AML-193 (cell line): ENCODE data around the gene ICAM4.
A peak's percentile ranks its signal among the peaks of the same experiment; 100 is the strongest.
"Not testable (repeated sequence)": the region's sequence is repeated elsewhere in the genome, so short reads cannot be mapped to it uniquely, and the experiment has no call there.

Source experiments
- DNase-seq, 2 experiments: peaks; one replicate each; lab custom pipeline; 2025; lab: John Stamatoyannopoulos, UW

Gene ICAM4

DNA sequence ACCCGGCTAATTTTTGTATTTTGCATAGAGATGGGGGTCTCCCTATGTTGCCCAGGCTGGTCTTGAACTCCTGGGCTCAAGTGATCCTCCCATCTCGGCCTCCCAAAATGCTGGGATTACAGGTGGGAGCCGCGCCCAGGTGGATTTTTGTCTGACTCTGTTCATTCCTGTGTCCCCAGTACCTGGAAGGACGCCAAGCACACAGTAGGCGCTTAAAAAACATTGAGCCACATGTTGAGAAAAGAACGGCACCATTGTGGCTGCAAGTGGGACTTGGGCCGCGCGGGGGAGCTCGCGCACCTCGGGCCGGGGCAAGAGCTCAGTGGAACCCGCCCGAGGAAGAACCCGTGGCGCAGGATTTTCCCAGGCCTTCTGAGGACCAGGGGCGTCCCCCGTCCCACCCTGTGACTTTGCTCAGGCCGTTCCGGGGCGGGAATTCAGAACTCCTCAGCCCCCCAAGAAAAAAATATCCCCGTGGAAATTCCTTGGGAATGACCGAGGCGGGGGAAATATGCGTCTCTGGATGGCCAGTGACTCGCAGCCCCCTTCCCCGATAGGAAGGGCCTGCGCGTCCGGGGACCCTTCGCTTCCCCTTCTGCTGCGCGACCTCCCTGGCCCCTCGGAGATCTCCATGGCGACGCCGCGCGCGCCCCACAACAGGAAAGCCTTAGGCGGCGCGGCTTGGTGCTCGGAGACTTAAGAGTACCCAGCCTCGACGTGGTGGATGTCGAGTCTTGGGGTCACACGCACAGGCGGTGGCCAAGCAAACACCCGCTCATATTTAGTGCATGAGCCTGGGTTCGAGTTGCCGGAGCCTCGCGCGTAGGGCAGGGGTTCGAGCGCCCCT, 17.2 kb upstream of the ICAM4 start:
- DNase-seq = peak; percentile 42 to 79

DNA sequence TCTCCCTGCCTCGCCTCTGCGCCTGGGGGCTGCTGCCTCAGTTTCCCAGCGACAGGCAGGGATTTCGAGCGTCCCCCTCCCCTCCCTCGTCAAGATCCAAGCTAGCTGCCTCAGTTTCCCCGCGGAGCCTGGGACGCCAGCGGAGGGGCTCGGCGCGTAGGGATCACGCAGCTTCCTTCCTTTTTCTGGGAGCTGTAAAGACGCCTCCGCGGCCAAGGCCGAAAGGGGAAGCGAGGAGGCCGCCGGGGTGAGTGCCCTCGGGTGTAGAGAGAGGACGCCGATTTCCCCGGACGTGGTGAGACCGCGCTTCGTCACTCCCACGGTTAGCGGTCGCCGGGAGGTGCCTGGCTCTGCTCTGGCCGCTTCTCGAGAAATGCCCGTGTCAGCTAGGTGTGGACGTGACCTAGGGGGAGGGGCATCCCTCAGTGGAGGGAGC, 16.6 kb upstream of the ICAM4 start:
- peak; percentile 89 to 92 for DNase-seq

DNA sequence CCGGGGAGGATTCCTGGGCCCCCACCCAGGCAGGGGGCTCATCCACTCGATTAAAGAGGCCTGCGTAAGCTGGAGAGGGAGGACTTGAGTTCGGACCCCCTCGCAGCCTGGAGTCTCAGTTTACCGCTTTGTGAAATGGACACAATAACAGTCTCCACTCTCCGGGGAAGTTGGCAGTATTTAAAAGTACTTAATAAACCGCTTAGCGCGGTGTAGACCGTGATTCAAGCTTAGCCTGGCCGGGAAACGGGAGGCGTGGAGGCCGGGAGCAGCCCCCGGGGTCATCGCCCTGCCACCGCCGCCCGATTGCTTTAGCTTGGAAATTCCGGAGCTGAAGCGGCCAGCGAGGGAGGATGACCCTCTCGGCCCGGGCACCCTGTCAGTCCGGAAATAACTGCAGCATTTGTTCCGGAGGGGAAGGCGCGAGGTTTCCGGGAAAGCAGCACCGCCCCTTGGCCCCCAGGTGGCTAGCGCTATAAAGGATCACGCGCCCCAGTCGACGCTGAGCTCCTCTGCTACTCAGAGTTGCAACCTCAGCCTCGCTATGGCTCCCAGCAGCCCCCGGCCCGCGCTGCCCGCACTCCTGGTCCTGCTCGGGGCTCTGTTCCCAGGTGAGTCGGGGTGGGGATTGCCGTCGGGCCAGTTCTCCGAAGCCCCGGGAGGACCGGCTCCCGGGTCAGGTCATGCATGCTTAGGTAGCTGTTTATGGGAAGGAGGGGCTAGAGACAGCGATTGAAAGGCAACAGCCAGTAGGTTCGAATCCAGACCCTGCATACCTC, 15.9 kb upstream of the ICAM4 start, which contains the start of gene ICAM1:
Gene ICAM1 (plus strand): TSS at position 505 of the 779 bp plus-strand sequence. CDS start 40 bp downstream, at position 545.
- DNase-seq = peak; percentile 84

DNA sequence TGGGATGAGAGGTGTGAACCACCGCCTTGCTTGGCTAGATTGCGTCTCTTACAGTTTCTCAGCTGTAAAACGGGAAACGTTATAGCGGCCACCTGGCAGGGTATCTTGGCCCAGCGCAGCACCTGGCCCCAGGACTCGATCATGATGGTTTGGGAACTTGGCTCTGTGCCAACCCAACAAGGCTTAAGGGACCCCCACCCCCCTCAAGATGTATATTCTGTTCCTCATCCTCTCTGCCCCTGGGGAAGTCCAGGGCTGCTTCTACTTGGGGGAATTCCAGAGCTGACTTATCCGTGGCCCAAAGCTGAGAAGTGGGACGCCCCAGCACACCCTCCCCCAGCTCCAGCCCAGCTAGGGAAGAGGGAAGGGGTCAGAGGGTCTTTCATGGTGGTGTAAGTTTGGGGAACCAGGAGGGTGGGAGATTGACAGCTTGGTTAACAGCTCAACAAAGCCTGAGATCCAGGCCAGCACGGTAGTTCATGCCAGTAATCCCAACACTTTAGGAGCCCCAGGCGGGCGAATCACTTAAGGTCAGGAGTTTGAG, 15.1 kb upstream of the ICAM4 start:
- no peak for DNase-seq

DNA sequence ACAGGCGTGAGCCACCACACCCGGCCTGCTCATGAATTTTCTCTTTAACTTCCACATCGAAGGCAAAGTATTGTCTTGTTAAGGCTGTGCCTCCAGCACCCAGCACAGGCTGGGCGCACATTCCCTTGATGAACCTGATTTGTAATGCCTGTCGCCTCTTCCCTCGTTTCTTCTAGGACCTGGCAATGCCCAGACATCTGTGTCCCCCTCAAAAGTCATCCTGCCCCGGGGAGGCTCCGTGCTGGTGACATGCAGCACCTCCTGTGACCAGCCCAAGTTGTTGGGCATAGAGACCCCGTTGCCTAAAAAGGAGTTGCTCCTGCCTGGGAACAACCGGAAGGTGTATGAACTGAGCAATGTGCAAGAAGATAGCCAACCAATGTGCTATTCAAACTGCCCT, 12.2 kb upstream of the ICAM4 start:
- no peak for DNase-seq

DNA sequence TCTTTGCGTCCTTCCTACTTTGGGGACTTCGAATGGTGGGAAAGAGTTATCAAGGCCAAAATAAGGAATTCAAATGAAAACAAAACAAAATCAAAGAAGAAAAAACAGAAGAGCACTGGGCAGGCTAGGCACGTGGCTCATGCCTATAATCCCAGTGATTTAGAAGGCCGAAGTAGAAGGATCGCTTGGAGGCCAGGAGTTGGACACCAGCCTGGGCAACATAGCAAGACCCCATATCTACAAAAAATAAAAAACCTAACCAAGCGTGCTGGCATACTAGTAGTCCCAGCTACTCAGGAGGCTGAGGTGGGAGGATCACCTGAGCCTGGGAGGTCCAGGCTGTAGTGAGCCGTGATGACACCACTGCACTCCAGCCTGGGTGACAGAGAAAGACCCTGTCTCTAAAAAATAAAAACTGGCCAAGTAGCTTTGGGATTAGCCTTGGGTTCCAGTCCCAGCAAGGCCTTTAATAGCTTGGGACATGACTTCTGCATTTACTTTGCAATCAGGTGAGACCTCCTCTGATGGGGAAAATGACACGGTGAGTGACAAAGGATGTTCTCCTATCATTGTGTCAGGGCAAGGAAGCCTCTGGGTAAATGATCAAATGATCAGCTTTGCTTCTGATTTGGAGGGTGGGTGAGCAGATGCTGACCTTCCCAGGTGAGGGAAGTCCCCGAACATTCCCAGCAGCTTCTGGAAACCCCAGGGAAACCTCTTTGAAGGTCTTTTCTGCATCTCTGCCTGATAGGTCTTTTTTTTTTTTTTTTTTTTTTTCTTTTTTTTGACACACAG, 8.8 kb upstream of the ICAM4 start:
- no peak for DNase-seq

DNA sequence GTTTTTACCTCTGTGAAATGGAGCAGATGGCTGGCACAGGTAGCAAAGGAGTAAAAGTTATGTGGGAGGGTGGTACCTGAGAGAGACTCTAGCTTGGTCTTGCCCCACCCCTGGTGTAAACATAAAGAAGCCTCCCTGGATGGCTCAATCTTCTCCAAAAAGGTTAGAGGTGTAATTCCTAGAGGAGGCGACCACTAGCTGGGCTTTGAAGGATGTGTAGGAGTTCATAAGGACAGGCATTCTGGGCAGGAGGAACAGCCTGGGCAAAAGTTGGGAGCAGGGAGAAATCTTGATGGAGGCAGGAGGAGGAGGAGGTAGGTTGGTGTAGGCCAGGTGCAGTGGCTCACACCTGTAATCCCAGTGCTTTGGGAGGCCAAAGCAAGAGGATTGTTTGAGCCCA, 7.8 kb upstream of the ICAM4 start:
- no peak for DNase-seq

DNA sequence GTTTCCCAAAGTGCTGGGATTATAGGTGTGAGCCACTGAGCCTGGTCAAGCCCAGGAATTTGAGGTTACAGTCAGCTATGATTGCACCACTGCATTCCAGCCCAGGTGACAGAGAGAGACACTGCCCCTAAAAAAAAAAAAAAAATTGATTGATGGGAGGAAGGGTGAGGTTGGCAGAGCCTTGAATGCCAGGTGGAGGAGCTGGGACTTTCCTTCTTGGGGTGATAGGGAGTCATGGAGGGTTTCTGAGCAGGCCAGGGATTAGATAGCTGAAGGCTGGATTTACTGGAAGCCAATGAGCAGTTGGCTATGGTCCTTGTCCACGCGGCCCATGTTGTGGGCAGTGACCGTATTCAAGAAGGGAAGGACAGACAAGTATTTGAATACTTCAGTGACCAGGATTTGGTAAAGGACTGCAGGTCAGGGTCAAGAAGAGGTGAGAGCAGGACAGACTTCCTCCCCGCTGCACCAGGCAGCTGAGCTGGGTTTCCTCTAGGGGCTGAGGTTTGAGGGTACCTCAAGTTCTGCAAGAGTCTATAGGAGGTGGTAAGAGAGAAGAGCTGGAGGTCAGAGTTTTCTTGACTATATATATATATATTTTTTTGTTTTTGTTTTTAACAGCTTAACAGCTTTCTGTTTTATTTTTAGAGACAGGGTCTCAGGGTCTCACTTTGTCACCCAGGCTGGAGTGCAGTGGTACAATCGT, 6.9 kb upstream of the ICAM4 start:
- DNase-seq = peak in 1 of 2 experiments; percentile 23

DNA sequence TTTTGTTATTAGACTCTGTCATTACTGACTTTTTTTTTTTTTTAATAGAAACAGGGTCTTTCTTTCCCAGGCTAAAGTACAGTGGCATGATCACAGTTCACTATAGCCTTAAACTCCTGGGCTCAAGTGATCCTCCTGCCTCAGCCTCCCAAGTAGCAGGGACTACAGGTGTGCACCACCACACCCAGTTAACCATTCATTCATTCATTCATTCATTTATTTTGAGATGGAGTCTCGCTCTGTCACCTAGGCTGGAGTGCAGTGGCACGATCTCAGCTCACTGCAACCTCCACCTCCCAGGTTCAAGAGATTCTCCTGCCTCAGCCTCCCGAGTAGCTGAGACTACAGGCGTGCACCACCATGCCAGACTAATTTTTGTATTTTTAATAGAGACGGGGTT, 4.7 kb upstream of the ICAM4 start:
- DNase-seq = not testable (repeated sequence)

DNA sequence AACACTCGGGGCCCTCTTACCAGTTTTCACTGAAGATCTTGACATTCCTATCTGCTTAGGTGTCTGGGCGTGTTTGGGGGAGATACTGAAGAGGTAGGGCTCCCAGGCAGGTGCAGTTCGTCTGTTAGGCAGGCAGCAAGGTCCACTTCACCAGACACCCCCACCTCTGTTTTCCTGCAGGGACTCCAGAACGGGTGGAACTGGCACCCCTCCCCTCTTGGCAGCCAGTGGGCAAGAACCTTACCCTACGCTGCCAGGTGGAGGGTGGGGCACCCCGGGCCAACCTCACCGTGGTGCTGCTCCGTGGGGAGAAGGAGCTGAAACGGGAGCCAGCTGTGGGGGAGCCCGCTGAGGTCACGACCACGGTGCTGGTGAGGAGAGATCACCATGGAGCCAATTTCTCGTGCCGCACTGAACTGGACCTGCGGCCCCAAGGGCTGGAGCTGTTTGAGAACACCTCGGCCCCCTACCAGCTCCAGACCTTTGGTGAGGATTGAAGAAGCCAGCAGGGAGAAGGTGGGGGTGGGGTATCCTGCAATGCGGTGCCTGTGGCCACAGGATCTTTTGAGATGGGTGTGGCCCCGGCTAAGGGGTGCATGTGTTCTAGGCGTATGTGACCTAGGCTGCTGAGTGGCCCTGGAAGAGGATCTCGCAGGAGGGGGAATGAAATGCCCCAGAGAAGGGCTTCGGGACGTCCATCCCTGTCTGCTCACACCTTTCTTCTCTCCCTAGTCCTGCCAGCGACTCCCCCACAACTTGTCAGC, 3.3 kb upstream of the ICAM4 start:
- DNase-seq = no peak

DNA sequence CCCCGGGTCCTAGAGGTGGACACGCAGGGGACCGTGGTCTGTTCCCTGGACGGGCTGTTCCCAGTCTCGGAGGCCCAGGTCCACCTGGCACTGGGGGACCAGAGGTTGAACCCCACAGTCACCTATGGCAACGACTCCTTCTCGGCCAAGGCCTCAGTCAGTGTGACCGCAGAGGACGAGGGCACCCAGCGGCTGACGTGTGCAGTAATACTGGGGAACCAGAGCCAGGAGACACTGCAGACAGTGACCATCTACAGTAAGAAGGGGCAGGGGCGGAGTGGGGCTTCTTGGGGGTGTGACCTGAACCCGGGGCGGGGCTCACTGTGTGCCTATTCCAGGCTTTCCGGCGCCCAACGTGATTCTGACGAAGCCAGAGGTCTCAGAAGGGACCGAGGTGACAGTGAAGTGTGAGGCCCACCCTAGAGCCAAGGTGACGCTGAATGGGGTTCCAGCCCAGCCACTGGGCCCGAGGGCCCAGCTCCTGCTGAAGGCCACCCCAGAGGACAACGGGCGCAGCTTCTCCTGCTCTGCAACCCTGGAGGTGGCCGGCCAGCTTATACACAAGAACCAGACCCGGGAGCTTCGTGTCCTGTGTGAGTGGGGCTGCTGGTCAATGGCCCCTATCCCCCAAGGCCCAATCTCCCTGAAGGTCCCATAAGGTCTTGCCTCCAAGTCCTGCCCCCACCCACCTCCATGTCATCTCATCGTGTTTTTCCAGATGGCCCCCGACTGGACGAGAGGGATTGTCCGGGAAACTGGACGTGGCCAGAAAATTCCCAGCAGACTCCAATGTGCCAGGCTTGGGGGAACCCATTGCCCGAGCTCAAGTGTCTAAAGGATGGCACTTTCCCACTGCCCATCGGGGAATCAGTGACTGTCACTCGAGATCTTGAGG, 2.4 kb upstream of the ICAM4 start:
- DNase-seq = no peak

DNA sequence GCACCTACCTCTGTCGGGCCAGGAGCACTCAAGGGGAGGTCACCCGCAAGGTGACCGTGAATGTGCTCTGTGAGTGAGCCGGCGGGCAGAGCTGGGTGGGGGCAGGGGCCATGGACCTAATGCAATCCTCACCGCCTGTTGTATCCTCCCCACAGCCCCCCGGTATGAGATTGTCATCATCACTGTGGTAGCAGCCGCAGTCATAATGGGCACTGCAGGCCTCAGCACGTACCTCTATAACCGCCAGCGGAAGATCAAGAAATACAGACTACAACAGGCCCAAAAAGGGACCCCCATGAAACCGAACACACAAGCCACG, 1.8 kb upstream of the ICAM4 start:
- DNase-seq = no peak

DNA sequence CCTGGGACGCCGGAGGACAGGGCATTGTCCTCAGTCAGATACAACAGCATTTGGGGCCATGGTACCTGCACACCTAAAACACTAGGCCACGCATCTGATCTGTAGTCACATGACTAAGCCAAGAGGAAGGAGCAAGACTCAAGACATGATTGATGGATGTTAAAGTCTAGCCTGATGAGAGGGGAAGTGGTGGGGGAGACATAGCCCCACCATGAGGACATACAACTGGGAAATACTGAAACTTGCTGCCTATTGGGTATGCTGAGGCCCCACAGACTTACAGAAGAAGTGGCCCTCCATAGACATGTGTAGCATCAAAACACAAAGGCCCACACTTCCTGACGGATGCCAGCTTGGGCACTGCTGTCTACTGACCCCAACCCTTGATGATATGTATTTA, 1.4 kb upstream of the ICAM4 start:
- DNase-seq = no peak

DNA sequence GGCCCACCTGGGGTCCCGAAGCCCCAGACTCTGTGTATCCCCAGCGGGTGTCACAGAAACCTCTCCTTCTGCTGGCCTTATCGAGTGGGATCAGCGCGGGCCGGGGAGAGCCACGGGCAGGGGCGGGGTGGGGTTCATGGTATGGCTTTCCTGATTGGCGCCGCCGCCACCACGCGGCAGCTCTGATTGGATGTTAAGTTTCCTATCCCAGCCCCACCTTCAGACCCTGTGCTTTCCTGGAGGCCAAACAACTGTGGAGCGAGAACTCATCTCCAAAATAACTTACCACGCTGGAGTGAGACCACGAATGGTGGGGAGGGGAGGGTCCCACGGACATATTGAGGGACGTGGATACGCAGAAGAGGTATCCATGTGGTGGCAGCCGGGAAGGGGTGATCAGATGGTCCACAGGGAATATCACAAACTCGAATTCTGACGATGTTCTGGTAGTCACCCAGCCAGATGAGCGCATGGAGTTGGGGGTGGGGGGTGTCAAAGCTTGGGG, 2.0 kb downstream of the ICAM4 start:
- peak; percentile 25 to 26 for DNase-seq

DNA sequence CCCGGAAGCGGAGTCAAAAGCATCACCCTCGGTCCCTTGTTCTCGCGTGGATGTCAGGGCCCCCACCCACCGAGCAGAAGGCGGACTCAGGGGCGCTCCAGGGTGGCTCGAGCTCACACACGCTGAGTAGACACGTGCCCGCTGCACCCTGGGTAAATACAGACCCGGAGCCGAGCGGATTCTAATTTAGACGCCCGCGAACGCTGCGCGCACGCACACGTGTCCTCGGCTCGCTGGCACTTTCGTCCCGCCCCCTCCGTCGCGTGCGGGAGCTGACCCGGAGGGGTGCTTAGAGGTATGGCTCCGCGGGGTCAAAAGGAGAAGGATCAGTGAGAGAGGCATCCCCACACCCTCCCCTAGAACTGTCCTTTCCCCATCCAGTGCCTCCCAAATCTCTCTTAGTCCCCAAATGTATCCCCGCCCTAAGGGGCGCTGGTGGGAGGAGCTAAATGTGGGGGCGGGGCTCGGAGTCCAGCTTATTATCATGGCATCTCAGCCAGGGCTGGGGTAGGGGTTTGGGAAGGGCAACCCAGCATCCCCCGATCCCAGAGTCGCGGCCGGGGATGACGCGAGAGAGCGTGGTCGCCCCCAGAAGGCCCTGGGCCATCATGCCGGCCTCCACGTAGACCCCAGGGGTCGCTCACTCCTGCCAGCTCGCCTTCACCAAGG, 2.5 kb downstream of the ICAM4 start:
- DNase-seq = peak in 1 of 2 experiments; percentile 13

DNA sequence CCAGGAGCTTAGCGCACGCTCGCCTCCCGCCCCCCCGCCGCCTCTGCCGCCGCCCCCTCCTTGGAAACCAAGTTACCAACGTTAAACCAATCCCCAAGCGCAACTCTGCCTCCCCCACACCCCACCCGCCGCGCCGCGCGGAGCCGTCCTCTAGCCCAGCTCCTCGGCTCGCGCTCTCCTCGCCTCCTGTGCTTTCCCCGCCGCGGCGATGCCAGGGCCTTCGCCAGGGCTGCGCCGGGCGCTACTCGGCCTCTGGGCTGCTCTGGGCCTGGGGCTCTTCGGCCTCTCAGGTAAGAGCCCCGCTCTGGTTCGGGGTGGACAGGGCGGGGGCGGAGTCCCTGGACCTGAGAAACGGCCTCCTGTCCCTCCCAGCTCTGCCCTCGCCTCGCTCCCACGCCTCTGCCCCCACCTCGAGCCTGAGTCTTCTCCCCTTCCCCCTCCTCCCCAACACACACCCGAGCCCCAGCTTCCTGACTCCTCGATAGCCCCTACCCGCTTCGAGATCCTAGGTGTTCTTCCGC, 3.1 kb downstream of the ICAM4 start, which contains the start of gene ICAM5:
Gene ICAM5 (plus strand): TSS at position 117 of the 521 bp plus-strand sequence. CDS start 92 bp downstream, at position 209.
- no peak for DNase-seq

DNA sequence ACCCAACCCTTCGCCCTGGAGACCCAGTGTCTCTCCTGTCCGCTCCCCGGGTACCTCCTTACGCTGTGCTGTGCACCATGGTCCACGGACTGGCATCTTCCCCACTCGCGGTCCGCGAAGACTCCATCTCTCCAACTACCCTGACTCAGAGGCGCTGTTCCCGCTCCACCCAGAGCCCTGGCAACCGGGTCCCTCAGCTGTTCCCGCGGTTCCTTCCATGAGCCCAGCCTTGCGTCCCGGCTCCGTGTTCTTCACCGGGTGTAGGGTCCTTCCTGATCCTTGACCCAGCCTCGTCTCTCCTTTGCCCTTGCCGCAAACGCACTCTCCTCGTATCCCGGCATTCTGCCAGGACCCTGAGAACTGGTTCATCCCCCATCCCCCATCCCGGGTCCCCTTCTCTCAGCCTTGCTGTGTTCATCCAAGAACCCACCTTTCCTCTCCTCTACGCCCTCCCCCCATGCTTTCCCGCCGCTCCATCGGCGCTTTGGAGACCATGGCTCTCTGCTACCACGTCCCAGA, 3.7 kb downstream of the ICAM4 start:
- no peak for DNase-seq

DNA sequence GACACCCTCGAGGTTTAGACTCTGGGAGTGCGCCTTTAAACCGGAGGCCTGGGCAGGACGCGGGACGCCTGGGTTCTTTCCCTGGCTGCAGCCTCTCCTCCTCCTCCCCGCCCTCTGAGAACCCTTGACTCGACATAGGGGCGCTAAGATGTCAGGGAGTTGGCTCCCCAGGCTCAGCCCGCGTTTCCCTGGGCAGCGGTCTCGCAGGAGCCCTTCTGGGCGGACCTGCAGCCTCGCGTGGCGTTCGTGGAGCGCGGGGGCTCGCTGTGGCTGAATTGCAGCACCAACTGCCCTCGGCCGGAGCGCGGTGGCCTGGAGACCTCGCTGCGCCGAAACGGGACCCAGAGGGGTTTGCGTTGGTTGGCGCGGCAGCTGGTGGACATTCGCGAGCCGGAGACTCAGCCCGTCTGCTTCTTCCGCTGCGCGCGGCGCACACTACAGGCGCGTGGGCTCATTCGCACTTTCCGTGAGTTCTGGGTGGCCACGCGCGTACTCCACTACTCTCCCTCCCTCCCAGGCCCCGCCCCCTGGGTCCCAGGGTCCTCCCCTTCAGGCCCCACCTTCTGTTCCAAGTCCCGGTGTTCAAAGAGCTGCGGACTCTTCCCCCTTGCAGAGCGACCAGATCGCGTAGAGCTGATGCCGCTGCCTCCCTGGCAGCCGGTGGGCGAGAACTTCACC, 4.3 kb downstream of the ICAM4 start:
- no peak for DNase-seq
